Lower leg skin (tissue), 4 donors: Measurements from ENCODE around the gene ACTR3. TPM values are rescaled to one million over a fixed set of nuclear protein-coding genes. Genes with fewer than 3 reads are reported as not detected.

Experiments
- DNase-seq, 2 donors: peaks; one replicate each; pipeline ENCODE4 v3.0.0-alpha.2; 2019; ENCODE audit warnings: low spot score in 2 of 2
- H3K4me3 ChIP-seq: fragments of 200-600 bp; sonication (generic); 2 replicates; pipeline ENCODE4 v1.5.1; 2017; ENCODE audit warnings: mild to moderate bottlenecking, low read depth; ENCODE audit not compliant: poor library complexity, severe bottlenecking
- POLR2A ChIP-seq, 2 donors: fragments of 450-650 bp; IDR thresholded peaks; one replicate each; pipeline ENCODE4 v1.6.1; 2016 to 2017; ENCODE audit warnings: antibody characterized with exemption in 2 of 2, mild to moderate bottlenecking in 1 of 2, moderate library complexity in 1 of 2
- WGBS, 2 donors: methylation state at CpG; one replicate each; pipeline ENCODE4 v1.1.5; 2018; 5-methylcytosine and 5-hydroxymethylcytosine counted together
- intact Hi-C: fragments of 100-400 bp; cut with DNase I; formaldehyde crosslinking; loops from one replicate; pipeline ENCODE4 v1.15.0; 2023; ENCODE audit warnings: low total_unique reads
- total RNA-seq, 4 donors: library from RNA; depleted of rRNA; stranded (reverse); fragments of >200 nt; gene quantifications; one replicate each; pipeline ENCODE4 v1.1.0, GENCODE V29; 2016
- TF ChIP-seq, protein P1 (sequence below), 3 donors: fragments of 450-650 bp; IDR thresholded peaks; one replicate each; pipeline ENCODE4 v1.5.1; 2016; ENCODE audit warnings: antibody characterized with exemption in 3 of 3, mild to moderate bottlenecking in 3 of 3, moderate library complexity in 2 of 3

Gene ACTR3
- total RNA-seq, 4 donors from 2014 or later, result 92.5 to 154 (median 115) TPM

DNA sequence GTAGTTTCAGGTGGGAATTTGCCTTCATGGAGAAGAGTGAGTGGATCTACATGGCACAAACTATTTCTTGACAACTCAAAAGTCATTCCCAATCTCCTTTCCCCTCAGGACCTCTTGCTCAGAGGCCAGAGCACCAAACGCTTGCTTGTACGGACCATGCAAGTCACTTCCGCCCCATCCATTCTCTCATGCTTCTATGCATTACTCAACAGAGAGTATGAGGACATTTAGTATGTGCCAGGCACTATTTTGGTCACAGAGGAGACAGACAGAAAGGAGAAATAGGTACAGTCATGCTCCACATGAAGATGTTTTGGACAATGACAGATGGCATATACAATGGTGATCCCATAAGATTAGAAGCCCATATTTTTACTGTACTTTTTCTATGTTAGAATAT lies 117.5 kb downstream of the ACTR3 start:
- TF ChIP-seq POLR2A (IDR thresholded peaks at IDR 0.05), result no peak
- TF ChIP-seq, protein P1, sequence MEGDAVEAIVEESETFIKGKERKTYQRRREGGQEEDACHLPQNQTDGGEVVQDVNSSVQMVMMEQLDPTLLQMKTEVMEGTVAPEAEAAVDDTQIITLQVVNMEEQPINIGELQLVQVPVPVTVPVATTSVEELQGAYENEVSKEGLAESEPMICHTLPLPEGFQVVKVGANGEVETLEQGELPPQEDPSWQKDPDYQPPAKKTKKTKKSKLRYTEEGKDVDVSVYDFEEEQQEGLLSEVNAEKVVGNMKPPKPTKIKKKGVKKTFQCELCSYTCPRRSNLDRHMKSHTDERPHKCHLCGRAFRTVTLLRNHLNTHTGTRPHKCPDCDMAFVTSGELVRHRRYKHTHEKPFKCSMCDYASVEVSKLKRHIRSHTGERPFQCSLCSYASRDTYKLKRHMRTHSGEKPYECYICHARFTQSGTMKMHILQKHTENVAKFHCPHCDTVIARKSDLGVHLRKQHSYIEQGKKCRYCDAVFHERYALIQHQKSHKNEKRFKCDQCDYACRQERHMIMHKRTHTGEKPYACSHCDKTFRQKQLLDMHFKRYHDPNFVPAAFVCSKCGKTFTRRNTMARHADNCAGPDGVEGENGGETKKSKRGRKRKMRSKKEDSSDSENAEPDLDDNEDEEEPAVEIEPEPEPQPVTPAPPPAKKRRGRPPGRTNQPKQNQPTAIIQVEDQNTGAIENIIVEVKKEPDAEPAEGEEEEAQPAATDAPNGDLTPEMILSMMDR (IDR thresholded peaks at IDR 0.05), result no peak
- intact Hi-C loops, result no loop called here
- 87 to 89% methylated on average over 3 of the region's 3 CpGs for WGBS, 2 donors
- H3K4me3 ChIP-seq, result no peak overlapping the region
- no peak for DNase-seq

- 89 to 92% methylated on average over 4 of the region's 4 CpGs for WGBS, 2 donors
- TF ChIP-seq POLR2A (IDR thresholded peaks at IDR 0.05), result no peak
- TF ChIP-seq, protein P1 (IDR thresholded peaks at IDR 0.05), result no peak
- intact Hi-C loops, result no loop called here
These were observed 118.8 kb downstream of the ACTR3 start for GRCh38 chr2:114008720-114009119.

GRCh38 chr2:114009205-114009944 lies 119.5 kb downstream of the ACTR3 start:
- WGBS, 2 donors, result 70 to 72% methylated on average over 7 of the region's 7 CpGs
- no peak for TF ChIP-seq POLR2A (IDR thresholded peaks at IDR 0.05)
- TF ChIP-seq, protein P1 (IDR thresholded peaks at IDR 0.05), result no peak
- intact Hi-C loops, result no loop called here

More at GRCh38 chr2:114008720-114009119, 118.8 kb downstream of the ACTR3 start:
- DNase-seq, result no peak
- no peak overlapping the region for H3K4me3 ChIP-seq

GRCh38 chr2:114010001-114010400 lies 120.1 kb downstream of the ACTR3 start:
- TF ChIP-seq, protein P1 (IDR thresholded peaks at IDR 0.05), result no peak
- TF ChIP-seq POLR2A (IDR thresholded peaks at IDR 0.05), result no peak
- 67 to 79% methylated on average over 2 of the region's 2 CpGs for WGBS, 2 donors
- no peak for DNase-seq
- no peak overlapping the region for H3K4me3 ChIP-seq
- intact Hi-C loops, result no loop called here

More at GRCh38 chr2:114009205-114009944, 119.5 kb downstream of the ACTR3 start:
- no peak for DNase-seq
- no peak overlapping the region for H3K4me3 ChIP-seq

DNA sequence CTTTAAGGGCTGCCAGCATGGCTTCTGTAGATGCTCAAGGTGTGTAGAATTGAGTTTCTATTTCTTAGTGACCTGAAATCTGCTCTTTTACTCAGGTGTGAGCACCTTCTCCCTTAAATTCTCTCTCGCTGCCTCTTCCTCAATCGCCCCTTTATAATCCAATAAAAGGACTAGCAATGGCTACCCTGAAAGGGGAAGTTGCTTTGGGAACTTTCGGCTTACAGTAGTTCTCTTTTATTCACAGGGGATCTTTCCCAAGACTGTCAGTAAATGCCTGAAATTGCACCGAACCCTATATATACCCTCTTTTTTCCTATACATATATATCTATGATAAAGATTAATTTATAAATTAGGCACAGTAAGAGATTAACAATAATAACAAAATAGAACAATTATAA lies 121.8 kb downstream of the ACTR3 start:
- 59 to 76% methylated on average over 3 to 4 of the region's 4 CpGs for WGBS, 2 donors
- H3K4me3 ChIP-seq, result no peak overlapping the region
- TF ChIP-seq, protein P1 (IDR thresholded peaks at IDR 0.05), result no peak
- no peak for TF ChIP-seq POLR2A (IDR thresholded peaks at IDR 0.05)
- intact Hi-C loops, result no loop called here
- no peak for DNase-seq

Other genes starting within 250 kb of the ACTR3 start
- 100 to 1,000 TPM in 1 of 4 donors, 10 to 100 TPM in 3; 75.1 to 126 (median 81.9) TPM for gene SLC35F5, start 133.4 kb upstream of the ACTR3 start, total RNA-seq